Non-pigmented ciliary epithelial cell (primary cell): ENCODE measurements around the gene RBM8A.
"Not testable (repeated sequence)": the region's sequence is repeated elsewhere in the genome, so short reads cannot be mapped to it uniquely, and the experiment has no call there.

Experiments
- DNase-seq: peaks from one replicate; pipeline ENCODE4 v3.0.0-alpha.2; 2010; ENCODE audit warnings: low read depth

Gene RBM8A

DNA sequence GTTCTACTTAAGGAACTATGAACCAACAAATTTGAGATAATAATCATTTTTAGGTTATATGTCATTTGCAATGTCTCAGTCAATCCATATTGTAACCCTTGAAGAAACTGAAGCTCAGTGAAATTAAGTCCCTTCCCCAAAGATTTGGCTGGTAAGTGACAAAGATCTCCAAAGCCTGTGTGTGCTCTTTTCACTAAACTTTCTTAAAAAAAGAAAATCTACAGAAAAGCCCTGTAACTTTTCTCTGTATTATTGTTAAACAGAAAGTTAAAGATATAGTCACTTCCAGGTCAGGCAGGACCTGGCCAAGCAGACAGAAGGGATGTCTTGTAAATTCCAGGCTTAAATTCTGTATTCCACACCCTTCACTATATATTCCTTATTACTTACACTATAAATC lies 29.1 kb upstream of the RBM8A start:
- no peak for DNase-seq

DNA sequence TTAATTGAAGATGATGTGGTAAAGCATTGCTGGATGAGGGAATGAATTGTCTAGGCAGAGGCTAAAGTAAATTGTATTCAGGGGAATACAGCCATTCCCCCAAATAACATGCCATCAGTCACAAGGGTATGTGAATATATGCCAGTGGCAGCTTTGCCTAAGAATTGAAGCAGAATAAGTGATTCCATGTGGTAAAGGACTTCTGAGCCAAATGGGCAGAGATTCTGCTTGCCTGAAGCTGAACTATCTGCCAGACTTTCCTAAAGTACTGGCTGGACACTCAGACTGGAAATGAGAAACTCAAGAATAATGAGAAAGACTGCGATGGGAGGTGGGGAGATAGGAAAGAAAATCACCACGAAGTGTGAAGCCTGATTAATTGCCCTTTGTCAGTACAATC lies 28.2 kb upstream of the RBM8A start:
- DNase-seq = no peak

DNA sequence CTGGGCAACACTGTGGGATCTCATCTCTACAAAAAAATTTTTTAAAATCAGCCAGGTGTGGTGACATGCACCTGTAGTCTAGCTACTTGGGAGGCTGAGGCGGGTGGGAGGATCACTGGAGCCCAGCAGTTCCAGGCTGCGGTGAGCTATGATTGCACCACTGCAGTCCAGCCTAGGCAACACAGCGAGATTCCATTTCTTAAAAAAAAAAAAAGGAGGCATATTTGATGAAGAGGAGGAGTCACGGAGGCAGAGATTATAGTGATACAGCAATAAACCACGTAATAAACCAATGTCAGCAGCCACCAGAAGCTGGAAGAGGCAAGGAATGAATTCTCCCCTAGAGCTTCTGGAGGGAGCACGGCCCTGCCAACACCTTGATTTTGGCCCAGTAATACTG lies 26.6 kb upstream of the RBM8A start:
- no peak for DNase-seq

- no peak for DNase-seq
Observed at GRCh38 chr1:145952903-145953302, 25.6 kb upstream of the RBM8A start.

DNA sequence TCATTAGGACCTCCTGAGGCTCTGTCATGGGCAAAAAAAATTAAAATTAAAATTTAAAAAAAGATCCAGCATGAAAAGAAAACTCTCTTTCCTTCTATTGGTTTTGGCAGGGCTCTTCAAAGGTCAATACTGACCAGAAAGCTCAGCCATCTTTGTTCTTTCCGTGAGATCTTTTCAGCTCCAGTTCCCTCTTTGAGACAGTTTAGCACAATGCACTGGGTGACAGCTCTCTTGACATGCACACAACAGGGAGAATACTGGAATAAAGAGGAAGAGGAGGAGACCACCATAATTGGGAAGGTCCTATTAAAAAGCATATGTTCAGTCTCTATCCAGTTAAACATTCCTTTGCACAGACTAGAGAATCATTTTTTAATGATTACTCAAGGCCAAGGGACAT lies 24.2 kb upstream of the RBM8A start:
- DNase-seq = no peak

- DNase-seq = no peak
Observed at GRCh38 chr1:145949219-145949618, 21.9 kb upstream of the RBM8A start.

DNA sequence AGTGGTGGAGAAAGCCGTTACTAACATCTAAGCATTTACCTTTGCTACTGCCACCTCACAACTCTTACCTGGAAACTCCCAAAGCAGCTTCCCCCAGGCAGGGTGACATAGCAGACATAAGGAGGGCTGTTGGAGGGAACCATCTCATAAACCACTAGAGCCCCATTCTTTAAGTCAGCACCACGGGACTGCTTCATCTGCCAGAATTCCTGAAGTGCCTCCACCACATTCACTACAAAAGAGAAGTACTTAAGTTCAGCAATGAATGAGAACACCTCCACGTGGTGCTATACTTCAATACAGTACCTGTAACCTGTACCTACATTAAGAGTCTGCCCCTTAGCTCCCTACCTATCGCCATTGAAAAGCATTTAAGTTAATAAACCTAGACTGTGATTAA lies 20.3 kb upstream of the RBM8A start:
- DNase-seq = no peak

DNA sequence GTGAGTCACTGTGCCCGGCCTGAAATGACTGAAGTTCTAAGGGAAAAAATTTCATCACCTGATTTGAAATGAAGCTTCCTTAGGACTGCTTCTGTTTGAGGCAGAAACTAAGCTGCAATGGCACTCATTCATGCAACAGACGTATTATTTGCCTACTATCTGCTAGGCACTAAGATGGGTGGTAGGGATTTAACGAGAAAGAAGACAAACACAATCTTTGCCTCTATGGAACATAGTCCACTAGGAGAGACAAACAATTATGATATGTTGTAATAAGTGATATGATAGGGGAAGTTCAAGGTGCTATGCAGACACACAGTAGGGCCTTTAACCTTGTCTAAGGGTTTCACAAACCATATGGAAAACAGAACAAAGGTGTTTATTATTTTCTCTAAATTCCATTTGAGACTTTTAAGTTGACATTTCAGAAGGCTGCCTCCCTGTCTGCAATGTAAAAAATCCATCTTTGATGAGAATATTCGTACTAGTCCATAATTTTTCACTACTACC lies 19.2 kb upstream of the RBM8A start:
- DNase-seq = no peak

DNA sequence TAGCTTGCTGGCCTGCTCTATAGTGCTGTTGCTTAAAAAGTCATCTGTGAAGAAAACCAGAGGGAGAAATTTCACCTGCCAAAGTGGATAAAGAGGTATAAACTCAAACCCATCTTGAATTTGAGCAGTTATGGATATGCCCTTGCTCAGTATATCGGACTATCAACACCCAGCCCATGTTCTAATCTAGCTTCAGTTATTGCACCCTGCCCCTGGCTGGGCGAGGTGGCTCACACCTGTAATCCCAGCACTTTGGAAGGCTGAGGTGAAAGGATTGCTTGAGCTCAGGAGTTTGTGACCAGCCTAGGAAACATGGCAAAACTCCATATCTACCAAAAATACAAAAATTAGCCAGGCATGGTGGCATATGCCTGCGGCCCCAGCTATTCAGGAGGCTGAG lies 17.2 kb upstream of the RBM8A start:
- DNase-seq = no peak

- no peak for DNase-seq
Observed at GRCh38 chr1:145942871-145943270, 15.6 kb upstream of the RBM8A start.

DNA sequence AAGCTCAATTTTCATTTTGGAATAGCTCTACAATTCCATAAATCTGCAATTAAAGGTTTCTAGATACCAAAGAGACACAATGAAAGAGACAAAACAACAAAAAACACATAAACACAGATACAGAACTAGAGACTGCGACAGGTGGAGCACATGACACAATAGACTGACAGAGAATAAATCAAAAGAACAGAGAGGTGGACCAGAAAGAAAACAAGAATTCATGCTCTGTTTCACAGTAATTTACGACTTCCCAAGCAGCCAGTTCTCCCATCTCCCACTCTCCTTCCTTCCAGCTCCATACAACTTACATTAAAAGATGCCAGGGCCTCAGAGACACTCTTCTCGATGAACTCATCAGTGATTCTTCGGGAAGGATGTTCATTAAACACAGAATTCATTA lies 15.1 kb upstream of the RBM8A start:
- no peak for DNase-seq

GRCh38 chr1:145937436-145937835 lies 10.2 kb upstream of the RBM8A start:
- no peak for DNase-seq

DNA sequence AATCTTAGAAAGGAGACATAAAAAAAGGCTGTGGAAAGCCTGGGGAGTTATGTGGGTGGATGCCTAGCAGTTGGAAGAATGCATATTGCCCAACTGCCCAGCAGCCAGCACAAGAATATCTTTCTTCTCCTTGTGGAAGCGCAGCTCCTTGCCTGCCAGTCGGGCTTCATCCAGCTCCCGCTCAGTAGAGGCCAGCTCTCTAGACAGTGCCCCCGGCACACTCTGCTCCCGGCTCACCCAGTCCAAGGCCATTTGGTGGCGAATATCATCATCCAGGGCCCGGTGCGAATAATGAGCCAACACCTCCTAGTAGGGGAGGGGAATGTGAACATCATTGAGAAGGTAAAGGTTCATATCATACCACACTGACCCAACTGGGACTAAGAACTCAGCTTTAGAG lies 9.0 kb upstream of the RBM8A start:
- no peak for DNase-seq

- no peak for DNase-seq
Observed at GRCh38 chr1:145935708-145936107, 8.4 kb upstream of the RBM8A start.

DNA sequence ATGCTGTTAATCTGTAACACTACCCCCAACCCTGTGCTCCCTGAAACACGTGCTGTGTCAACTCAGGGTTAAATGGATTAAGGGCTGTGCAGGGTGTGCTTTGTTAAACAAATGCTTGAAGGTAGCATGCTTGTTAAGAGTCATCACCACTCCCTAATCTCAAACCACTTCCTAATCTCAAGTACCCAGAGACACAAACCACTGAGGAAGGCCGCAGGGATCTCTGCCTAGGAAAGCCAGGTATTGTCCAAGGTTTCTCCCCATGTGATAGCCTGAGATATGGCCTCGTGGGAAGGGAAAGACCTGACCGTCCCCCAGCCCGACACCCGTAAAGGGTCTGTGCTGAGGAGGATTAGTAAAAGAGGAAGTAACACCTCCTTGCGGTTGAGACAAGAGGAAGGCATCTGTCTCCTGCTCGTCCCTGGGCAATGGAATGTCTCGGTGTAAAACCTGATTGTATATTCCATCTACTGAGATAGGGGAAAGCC lies 5.3 kb upstream of the RBM8A start:
- not testable (repeated sequence) for DNase-seq

- DNase-seq = no peak
Observed at GRCh38 chr1:145927916-145928643, 796 bp upstream of the RBM8A start.

GRCh38 chr1:145926686-145927062 lies 610 bp downstream of the RBM8A start:
- no peak for DNase-seq

DNA sequence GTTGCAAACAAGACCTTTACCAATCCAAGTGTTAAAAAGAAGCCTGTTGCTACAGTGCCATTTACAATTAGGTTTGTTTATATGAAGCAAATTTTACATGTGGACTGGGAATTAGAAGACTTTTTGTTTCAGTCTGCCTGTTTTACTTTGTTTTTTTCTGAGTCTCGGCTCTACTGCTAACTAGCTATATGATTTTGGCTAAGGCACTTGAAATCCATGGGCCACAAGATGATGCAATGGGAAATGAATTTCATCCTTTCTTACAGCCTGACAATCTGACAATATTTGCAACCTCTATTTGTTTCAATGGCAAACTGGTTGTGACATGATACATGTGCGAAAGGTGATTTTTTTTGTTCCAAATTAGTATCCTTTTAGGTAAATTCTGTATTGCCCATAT lies 5.0 kb downstream of the RBM8A start:
- no peak for DNase-seq

GRCh38 chr1:145920297-145920696 lies 7.0 kb downstream of the RBM8A start:
- DNase-seq = not testable (repeated sequence)

GRCh38 chr1:145918992-145919939 lies 8.0 kb downstream of the RBM8A start:
- DNase-seq = no peak

GRCh38 chr1:145918144-145918991 lies 8.9 kb downstream of the RBM8A start, which contains the start of gene PEX11B:
Gene PEX11B, minus strand, starts transcription at chr1:145918717. Its CDS starts 29 bp downstream, at chr1:145918688.
- DNase-seq = no peak

GRCh38 chr1:145917595-145917994 lies 9.7 kb downstream of the RBM8A start:
- DNase-seq = no peak
